Adipocyte (in vitro differentiated cells): Measurements from ENCODE around the gene TFDP2.

Experiments used
- DNase-seq: peaks from one replicate; pipeline ENCODE4 v3.0.0-alpha.2; 2015; ENCODE audit warnings: low read depth
- H3K27me3 ChIP-seq: replicated peaks from 2 replicates; pipeline ENCODE4 v1.7.0; 2013; ENCODE audit warnings: mild to moderate bottlenecking, low read length, moderate library complexity; ENCODE audit not compliant: control insufficient read depth, insufficient read depth
- H3K36me3 ChIP-seq: 2 replicates; pipeline ENCODE4 v1.7.0; 2013; ENCODE audit warnings: low read length, mild to moderate bottlenecking, moderate library complexity; ENCODE audit not compliant: control insufficient read depth, insufficient read depth, severe bottlenecking
- H3K4me1 ChIP-seq: 2 replicates; pipeline ENCODE4 v1.7.0; 2013; ENCODE audit warnings: mild to moderate bottlenecking, low read length, moderate library complexity; ENCODE audit not compliant: control insufficient read depth, insufficient read depth
- H3K4me3 ChIP-seq: 2 replicates; pipeline ENCODE4 v1.7.0; 2013; ENCODE audit warnings: mild to moderate bottlenecking, low read length, moderate library complexity
- H3K9ac ChIP-seq: 2 replicates; pipeline ENCODE4 v1.7.0; 2013; ENCODE audit warnings: mild to moderate bottlenecking, low read length, moderate library complexity
- H3K9me3 ChIP-seq: 2 replicates; pipeline ENCODE4 v1.7.0; 2013; ENCODE audit warnings: mild to moderate bottlenecking, low read length, moderate library complexity; ENCODE audit not compliant: control insufficient read depth

TFDP2 gene

DNA sequence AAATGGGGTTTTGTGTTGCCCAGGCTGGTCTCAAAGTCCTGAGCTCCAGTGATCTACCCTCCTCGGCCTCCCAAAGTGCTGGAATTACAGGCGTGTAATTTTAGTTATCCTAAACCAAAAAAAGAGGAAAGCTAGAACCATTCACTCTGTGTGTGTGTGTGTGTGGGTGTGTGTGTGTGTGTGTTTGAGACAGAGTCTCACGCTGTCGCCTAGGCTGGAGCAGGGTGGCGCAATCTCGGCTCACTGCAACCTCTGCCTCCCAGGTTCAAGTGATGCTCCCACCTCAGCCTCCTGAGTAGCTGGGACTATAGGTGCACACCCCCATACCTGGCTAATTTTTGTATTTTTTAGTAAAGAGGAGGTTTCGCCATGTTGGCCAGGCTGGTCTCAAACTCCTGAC is 84.0 kb downstream of the TFDP2 start:
- Histone ChIP-seq H3K36me3 (no peaks in the 10 kb centered on the region), H3K27me3 (no peaks in the 10 kb centered on the region), H3K4me3 (no peak overlapping the region), H3K9me3 (no peaks in the 10 kb centered on the region), H3K9ac (no peak overlapping the region), H3K4me1 (no peaks in the 10 kb centered on the region)
- DNase-seq: no peak

DNA sequence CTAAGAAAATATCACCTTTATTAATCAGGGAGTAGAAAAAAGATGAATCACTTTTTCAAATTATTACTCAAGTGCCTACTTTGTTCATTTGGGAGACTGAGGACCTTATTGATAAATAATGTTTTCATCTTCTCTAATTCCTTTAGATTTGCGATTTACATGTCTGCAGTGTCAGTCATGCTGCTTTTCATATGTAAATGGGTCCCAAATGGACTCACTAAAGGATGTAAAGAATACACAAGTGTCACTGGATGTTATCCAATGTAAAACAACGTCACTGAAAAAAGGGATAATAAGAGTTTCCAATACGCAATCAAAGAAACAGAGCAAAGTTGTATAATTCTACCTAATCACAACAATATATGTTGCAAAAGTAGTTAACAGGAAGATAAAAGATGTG is 84.9 kb downstream of the TFDP2 start:
- H3K4me1 ChIP-seq: no peaks in the 10 kb centered on the region
- H3K4me3 ChIP-seq: no peak overlapping the region
- no peak overlapping the region for H3K9ac ChIP-seq
- DNase-seq: no peak
- H3K27me3 ChIP-seq: no peaks in the 10 kb centered on the region
- no peaks in the 10 kb centered on the region for H3K9me3 ChIP-seq
- H3K36me3 ChIP-seq: no peaks in the 10 kb centered on the region

DNA sequence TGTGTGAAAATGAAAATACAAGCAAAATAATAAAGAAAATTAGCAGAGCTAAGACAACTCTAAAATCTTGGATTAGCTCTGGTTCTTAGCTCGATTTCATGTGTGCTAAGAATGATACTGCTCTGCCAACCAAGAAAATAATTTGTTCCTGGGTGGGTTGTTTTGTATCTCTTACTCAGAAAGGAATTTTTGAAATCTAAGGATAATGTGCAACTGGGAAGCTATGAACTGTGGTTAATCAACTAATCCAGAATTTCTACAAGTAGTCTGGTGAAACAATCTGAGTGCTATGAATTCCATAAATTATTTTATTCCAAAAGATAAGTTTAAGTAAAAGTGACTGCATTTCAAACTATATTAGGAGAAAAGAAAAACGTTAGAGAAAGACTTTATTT is 92.0 kb downstream of the TFDP2 start:
- Histone ChIP-seq H3K27me3 (no peaks in the 10 kb centered on the region), H3K4me1 (peaks cover 13% of the 10 kb centered on the region), H3K4me3 (no peak overlapping the region), H3K9ac (no peak overlapping the region), H3K9me3 (no peaks in the 10 kb centered on the region), H3K36me3 (no peaks in the 10 kb centered on the region)
- DNase-seq: peak; percentile 11

DNA sequence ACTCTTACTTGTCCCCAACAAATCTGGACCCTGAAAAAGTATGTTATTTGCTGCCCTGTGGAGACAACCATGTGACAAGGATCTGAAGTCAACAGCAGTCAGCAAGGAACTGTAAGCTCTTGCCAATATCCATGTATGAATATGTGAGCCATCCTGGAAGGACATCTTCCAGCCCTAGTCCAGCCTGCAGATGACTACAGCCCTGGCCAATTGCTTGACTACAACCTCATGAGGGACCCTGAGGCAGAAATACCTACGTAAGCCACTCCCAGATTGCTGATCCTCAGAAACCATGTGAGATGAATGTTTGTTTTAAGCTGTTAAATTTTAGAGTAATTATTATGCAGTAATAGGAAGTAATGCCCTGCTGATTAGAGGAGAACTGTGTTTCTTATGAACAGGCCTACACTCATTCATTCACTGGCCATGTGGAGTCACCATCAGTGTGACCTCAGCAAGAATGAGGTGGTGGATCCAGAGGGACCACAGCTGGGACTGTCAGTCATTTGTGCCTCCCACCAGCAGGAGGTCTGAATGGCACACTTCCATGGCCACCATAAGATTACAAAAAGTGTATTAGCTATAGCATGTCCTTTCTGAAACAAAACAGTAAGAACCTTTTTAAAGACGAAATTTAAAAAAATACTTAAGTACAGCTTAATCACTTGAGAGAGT is 92.6 kb downstream of the TFDP2 start:
- no peak overlapping the region for H3K9ac ChIP-seq
- H3K36me3 ChIP-seq: no peaks in the 10 kb centered on the region
- DNase-seq: no peak
- H3K4me3 ChIP-seq: no peak overlapping the region
- peaks cover 13% of the 10 kb centered on the region for H3K4me1 ChIP-seq
- H3K9me3 ChIP-seq: no peaks in the 10 kb centered on the region
- H3K27me3 ChIP-seq: no peaks in the 10 kb centered on the region

DNA sequence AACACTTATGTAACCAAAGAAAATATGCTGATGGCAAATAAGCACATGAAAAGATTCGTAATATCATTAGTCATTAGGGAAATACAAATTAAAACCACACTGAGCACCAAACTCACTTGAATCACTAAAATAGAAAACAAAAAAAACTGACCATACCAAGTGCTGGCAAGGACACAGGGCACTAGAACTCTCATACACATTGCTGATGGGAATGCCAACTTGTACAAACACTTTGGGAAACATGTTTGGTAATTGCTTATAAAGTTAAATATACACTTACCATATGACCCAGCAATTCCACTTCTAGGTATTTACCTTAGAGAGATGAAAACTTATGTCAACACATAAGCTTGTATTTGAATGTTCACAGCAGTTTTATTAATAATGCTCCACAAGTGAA is 95.5 kb downstream of the TFDP2 start:
- Histone ChIP-seq H3K9ac (no peak overlapping the region), H3K4me1 (peaks cover 13% of the 10 kb centered on the region), H3K27me3 (no peaks in the 10 kb centered on the region), H3K4me3 (no peak overlapping the region), H3K36me3 (no peaks in the 10 kb centered on the region), H3K9me3 (no peaks in the 10 kb centered on the region)
- no peak for DNase-seq

DNA sequence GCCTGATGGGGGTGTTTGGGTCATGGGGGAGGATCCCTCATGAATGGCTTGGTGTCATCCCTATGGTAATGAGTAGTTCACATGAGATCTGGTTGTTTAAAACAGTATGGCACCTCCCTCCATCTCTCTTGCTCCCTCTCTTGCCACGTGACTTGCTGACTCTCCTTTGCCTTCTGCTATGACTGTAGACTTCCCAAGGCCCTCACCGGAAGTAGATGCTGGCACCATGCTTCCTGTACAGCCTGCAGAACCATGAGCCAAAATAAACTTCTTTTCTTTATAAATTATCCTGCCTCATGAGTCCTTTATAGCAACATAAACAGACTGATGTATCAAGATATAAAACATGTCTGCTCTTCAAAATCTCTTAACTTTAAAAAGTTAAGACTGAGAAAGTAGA is 96.1 kb downstream of the TFDP2 start:
- DNase-seq: no peak
- H3K9me3 ChIP-seq: no peaks in the 10 kb centered on the region
- H3K4me3 ChIP-seq: no peak overlapping the region
- H3K36me3 ChIP-seq: no peaks in the 10 kb centered on the region
- H3K9ac ChIP-seq: no peak overlapping the region
- H3K27me3 ChIP-seq: no peaks in the 10 kb centered on the region
- peaks cover 13% of the 10 kb centered on the region for H3K4me1 ChIP-seq

DNA sequence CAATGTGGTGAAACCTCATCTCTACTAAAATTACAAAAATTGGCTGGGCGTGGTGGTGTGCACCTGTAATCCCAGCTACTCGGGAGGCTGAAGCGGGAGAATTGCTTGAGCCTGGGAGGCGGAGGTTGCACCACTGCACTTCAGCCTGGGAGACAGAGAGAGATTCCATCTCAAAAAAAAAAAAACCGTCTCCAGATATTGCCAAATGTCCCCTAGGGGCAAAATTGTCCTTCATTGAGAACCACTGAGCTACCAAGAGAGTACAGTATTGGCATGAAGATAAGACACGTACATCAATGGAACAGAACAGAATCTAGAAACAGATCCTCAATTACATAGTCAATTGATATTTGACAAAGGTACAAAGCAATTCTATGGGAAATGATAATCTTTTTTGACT is 98.0 kb downstream of the TFDP2 start:
- H3K4me1 ChIP-seq: no peaks in the 10 kb centered on the region
- DNase-seq: no peak
- no peaks in the 10 kb centered on the region for H3K9me3 ChIP-seq
- no peaks in the 10 kb centered on the region for H3K27me3 ChIP-seq
- H3K36me3 ChIP-seq: no peaks in the 10 kb centered on the region
- H3K9ac ChIP-seq: no peak overlapping the region
- H3K4me3 ChIP-seq: no peak overlapping the region

DNA sequence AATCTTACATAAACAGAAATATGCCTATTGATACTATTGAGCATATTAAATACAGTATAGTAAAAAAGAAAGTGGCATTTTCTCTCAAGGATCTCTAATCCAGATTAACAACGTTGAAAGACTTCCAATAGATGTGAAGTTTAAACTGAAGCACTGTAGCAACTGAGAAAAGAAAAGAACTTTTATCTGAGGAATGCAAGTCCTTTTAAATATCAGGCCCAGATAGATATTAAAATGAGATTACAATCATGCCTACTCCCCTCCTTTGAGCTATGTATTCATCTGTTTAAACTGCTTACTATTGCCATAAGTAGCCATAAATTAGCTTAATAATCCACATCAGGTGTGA is 102.3 kb downstream of the TFDP2 start:
- no peak overlapping the region for H3K9ac ChIP-seq
- DNase-seq: no peak

DNA sequence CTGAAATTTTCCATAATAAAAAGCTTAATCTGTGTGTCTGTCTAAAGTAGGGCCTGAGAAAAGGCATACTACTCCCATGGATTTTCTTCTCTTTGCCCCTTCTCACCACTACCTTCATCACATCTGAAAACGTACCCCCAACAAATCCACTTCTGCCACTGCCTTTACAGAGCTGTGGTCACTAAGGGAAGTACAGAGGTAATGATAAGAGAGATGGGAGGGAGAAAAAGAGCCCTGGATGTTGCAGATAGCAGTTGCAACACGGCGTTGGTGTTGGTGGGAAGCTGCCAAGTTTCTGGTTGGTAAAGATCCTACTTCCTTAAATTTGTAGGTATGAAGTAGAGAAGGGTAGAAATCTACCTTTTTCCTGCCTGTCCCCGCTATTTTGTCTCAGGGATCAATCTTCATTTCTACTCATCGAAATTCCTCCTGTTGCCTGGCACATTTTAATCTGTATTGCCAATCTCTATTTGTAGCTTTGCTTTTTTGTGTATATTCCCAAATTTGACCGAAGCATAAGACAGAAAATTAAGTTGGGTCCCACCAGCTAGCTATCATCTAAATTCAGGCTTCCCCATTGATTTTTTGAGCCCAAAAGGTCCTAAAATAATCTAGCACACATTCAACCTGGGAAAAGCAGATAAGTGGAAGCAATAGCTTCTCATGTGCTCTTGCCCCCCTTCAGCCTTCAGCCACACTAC is 102.9 kb downstream of the TFDP2 start:
- H3K36me3 ChIP-seq: no peaks in the 10 kb centered on the region
- DNase-seq: no peak
- no peaks in the 10 kb centered on the region for H3K27me3 ChIP-seq
- no peaks in the 10 kb centered on the region for H3K4me1 ChIP-seq
- no peak overlapping the region for H3K9ac ChIP-seq
- no peak overlapping the region for H3K4me3 ChIP-seq
- H3K9me3 ChIP-seq: peaks cover 3% of the 10 kb centered on the region

More for the DNA sequence above, 102.3 kb downstream of the TFDP2 start:
- H3K27me3 ChIP-seq: no peaks in the 10 kb centered on the region
- H3K4me3 ChIP-seq: no peak overlapping the region
- H3K4me1 ChIP-seq: no peaks in the 10 kb centered on the region
- H3K9me3 ChIP-seq: no peaks in the 10 kb centered on the region
- no peaks in the 10 kb centered on the region for H3K36me3 ChIP-seq

DNA sequence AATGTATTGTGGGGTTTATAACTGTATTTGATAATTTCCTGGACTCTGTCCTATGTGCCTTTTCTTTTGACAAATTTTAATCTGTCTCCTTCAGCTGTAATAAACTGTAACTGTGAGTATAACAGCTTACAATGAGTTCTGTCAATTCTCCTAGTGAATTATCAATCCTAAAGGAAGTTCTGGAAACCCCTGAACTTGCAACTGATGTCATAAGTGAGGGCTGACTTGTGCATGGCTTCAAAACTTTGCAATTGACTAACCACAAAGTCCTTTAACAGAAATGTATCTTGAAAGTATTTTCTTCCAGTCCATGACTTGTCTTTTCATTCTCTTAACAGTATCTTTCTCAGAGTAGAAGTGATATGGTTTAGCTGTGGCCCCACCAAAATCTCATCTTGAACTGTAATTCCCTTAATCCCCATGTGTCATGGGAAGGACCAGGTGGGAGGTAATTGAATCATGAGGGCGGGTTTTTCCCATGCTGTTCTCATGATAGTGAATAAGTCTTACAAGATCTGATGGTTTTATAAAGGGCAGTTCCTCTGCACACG is 108.3 kb downstream of the TFDP2 start:
- no peak overlapping the region for H3K4me3 ChIP-seq
- H3K27me3 ChIP-seq: no peaks in the 10 kb centered on the region
- H3K9ac ChIP-seq: no peak overlapping the region
- peaks cover 3% of the 10 kb centered on the region for H3K9me3 ChIP-seq
- no peak for DNase-seq
- H3K36me3 ChIP-seq: no peaks in the 10 kb centered on the region
- H3K4me1 ChIP-seq: no peaks in the 10 kb centered on the region

DNA sequence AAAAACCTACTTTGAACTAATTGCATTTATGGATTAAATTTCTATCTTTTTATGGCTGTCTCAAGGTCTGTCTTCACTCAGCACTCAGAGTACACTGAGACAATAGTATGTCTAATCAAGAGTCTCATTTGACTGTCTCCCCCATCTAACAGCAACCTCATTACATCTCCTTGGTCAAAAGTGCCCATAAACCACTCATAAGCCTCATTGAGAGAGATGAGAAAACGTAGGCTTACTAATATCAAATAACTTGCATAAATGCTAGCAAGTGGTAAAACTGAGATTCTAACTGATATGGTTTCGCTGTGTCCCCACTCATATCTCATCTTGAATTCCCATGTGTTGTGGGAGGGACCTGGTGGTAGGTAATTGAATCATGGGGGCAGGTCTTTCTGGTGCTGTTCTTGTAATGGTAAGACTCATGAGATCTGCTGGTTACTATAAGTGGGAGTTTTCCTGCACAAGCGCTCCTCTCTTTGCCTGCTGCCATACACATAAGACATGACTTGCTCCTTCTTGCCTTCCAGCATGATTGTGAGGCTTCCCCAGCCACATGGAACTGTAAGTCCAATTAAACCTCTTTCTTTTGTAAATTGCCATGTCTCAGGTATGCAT is 113.9 kb downstream of the TFDP2 start:
- H3K4me3 ChIP-seq: no peak overlapping the region
- no peaks in the 10 kb centered on the region for H3K4me1 ChIP-seq
- H3K36me3 ChIP-seq: no peaks in the 10 kb centered on the region
- H3K27me3 ChIP-seq: no peaks in the 10 kb centered on the region
- no peaks in the 10 kb centered on the region for H3K9me3 ChIP-seq
- no peak for DNase-seq
- H3K9ac ChIP-seq: no peak overlapping the region
